NT2/D1 (cell line): ENCODE measurements around the gene CCDC149.

ENCODE experiments used
- DNase-seq: peaks from one replicate; pipeline ENCODE4 v3.0.0-alpha.2; 2011; ENCODE audit warnings: low read depth, low spot score
- H3K27me3 ChIP-seq: 2 replicates; pipeline ENCODE4 v1.6.0; 2011; ENCODE audit warnings: mild to moderate bottlenecking; ENCODE audit not compliant: insufficient read length, insufficient read depth
- H3K36me3 ChIP-seq: 2 replicates; pipeline ENCODE4 v1.6.1; 2011; ENCODE audit warnings: mild to moderate bottlenecking, low read length, mixed read lengths; ENCODE audit not compliant: insufficient read depth, insufficient read length
- H3K4me1 ChIP-seq: 2 replicates; pipeline ENCODE4 v1.5.1; 2011; ENCODE audit not compliant: insufficient read depth, insufficient read length
- H3K4me3 ChIP-seq: 2 replicates; pipeline ENCODE4 v1.5.1; 2011; ENCODE audit warnings: low read depth; ENCODE audit not compliant: insufficient read length
- H3K9ac ChIP-seq: 2 replicates; pipeline ENCODE4 v1.6.0; 2011; ENCODE audit warnings: low read depth; ENCODE audit not compliant: insufficient read length
- H3K9me3 ChIP-seq: 2 replicates; pipeline ENCODE4 v1.5.1; 2011; ENCODE audit warnings: mild to moderate bottlenecking, low read length; ENCODE audit not compliant: insufficient read depth
- SUZ12 ChIP-seq: IDR thresholded peaks from 2 replicates; pipeline ENCODE4 v1.6.1; 2011; ENCODE audit not compliant: insufficient read length, insufficient read depth; ENCODE audit errors: extremely low read depth
- YY1 ChIP-seq: IDR thresholded peaks from 2 replicates; pipeline ENCODE4 v1.6.1; 2011; ENCODE audit not compliant: insufficient read length, insufficient read depth
- ZNF274 ChIP-seq: IDR thresholded peaks from 2 replicates; pipeline ENCODE4 v1.6.1; 2011; ENCODE audit warnings: mild to moderate bottlenecking, low read depth, low read length

The CCDC149 gene

GRCh38 chr4:24763631-24764297, 149.1 kb downstream of the CCDC149 start:
- no peak overlapping the region for H3K9ac ChIP-seq
- H3K27me3 ChIP-seq, result no peaks in the 10 kb centered on the region
- no peaks in the 10 kb centered on the region for H3K4me1 ChIP-seq
- H3K9me3 ChIP-seq, result no peaks in the 10 kb centered on the region
- TF ChIP-seq SUZ12 (no peak), ZNF274 (no peak), YY1 (no peak)
- no peak for DNase-seq
- no peaks in the 10 kb centered on the region for H3K36me3 ChIP-seq
- no peak overlapping the region for H3K4me3 ChIP-seq
